Pancreas (tissue), 10 donors: Measurements from ENCODE around the gene ITGA2. TPM values are rescaled to one million over a fixed set of nuclear protein-coding genes. Genes with fewer than 3 reads are reported as not detected.

Experiments used
- ATAC-seq, 4 donors: fragments of 200-7000 bp; cut with Tn5 transposase; one replicate each; pipeline versions ENCODE4 v1.8.0 to v1.9.1; 2020; ENCODE audit warnings: mild to moderate bottlenecking in 4 of 4, moderate library complexity in 4 of 4
- DNase-seq, 6 donors: peaks; one replicate each; pipeline ENCODE4 v3.0.0-alpha.2; 2020
- FAIRE-seq: peaks from 2 replicates; lab custom pipeline; 2012; peaks lifted over from hg19 to GRCh38; lab: Jason Lieb, UNC
- H3K27ac ChIP-seq, 4 donors: fragments of 200-600 bp; sonication (generic); 1 replicate in 3 of 4; 2 replicates in 1 of 4; pipeline versions ENCODE4 v1.5.0 to v1.8.0; 2020
- H3K27me3 ChIP-seq, 4 donors: fragments of 200-600 bp; one replicate each; pipeline ENCODE4 v1.8.0; 2021
- H3K36me3 ChIP-seq, 3 donors: fragments of 200-600 bp; sonication (generic) in 1 of 3; one replicate each; pipeline versions ENCODE4 v1.5.0 to v1.8.0; 2020 to 2021
- H3K4me1 ChIP-seq, 3 donors: fragments of 200-600 bp; one replicate each; pipeline ENCODE4 v1.8.0; 2021
- H3K4me3 ChIP-seq, 4 donors: fragments of 200-600 bp; sonication (generic) in 2 of 4; one replicate each; pipeline versions ENCODE4 v1.5.0 to v1.8.0; 2020 to 2021
- H3K9me3 ChIP-seq, 4 donors: fragments of 200-600 bp; one replicate each; pipeline ENCODE4 v1.8.0; 2021
- CTCF ChIP-seq, 4 donors: fragments of 200-600 bp; sonication (generic) in 3 of 4; IDR thresholded peaks; one replicate each; pipeline versions ENCODE4 v1.5.0 to v1.8.0; 2021; ENCODE audit warnings: antibody characterized with exemption in 4 of 4
- WGBS, 2 donors: extraction: QIAGEN DNeasy Blood & Tissue Kit; methylation state at CpG; one replicate each; pipeline ENCODE4 v1.1.7; 2013; 5-methylcytosine and 5-hydroxymethylcytosine counted together
- intact Hi-C, 3 donors: fragments of 100-400 bp; cut with DNase I; formaldehyde crosslinking; loops; one replicate each; pipeline versions ENCODE4 v1.11.1 to v1.14.2; 2022
- polyA plus RNA-seq, 2 donors: library from polyadenylated mRNA; stranded (reverse); fragments of 200-250 nt; gene quantifications; one replicate each; pipeline ENCODE4 v1.2.3, GENCODE V29; 2013
- total RNA-seq, 6 donors: library from RNA; stranded (reverse); fragmentation: NEBNext Ultra II Directional in 4 of 6; extraction: Animal tissue kit (Norgen Biotek cat#: 25700) in 4 of 6; gene quantifications; one replicate each; pipeline versions ENCODE4 v1.2.1 to v1.2.4, GENCODE V29; 2021 to 2023
- donor health status: healthy with polysubstance abuse.
- donor health status: DM: no; HTN: no; CAD: no; lungs with moderate emphysema.
- donor health status: DM: no; HTN: no; CAD: no.
- donor health status: control.
- donor health status: control.
- donor health status: Bipolar disorder and iron deficiency.
- donor health status: DM: yes; HTN: yes; CAD: no.
- donor health status: DM: no; HTN: no; CAD: no.
- donor health status: DM: no; HTN: no; CAD: no.
- donor health status: DM: yes; HTN: yes; CAD: no.

The ITGA2 gene
- total and polyA plus RNA-seq, 8 donors, result 0.30 to 12.6 (median 1.5) TPM

GRCh38 chr5:53029608-53030007, 40.5 kb downstream of the ITGA2 start:
- DNase-seq, result no peak
- no peak for FAIRE-seq
- WGBS, 2 donors, result 86 to 90% methylated on average over 1 of the region's 1 CpG
- Histone ChIP-seq H3K27me3 (no peaks in the 10 kb centered on the region), H3K4me1 (peaks cover 0 to 16% (median 0%) of the 10 kb centered on the region in 3 donors), H3K36me3 (no peaks in the 10 kb centered on the region), H3K27ac (no peak overlapping the region), H3K4me3 (no peak overlapping the region), H3K9me3 (no peaks in the 10 kb centered on the region)
- no peak for TF ChIP-seq CTCF (IDR thresholded peaks at IDR 0.05)
- no peak for ATAC-seq
- intact Hi-C loops, result no loop called here

GRCh38 chr5:53030893-53031292, 41.7 kb downstream of the ITGA2 start:
- intact Hi-C loops, result no loop called here
- peaks cover 0 to 16% (median 0%) of the 10 kb centered on the region in 3 donors for H3K4me1 ChIP-seq
- no peaks in the 10 kb centered on the region for H3K27me3 ChIP-seq
- DNase-seq, result no peak
- peak; percentile 38 to 69 (median 57) for ATAC-seq
- peak overlapping the region in 2 of 4 donors; percentile 54 to 61 for H3K27ac ChIP-seq
- H3K9me3 ChIP-seq, result no peaks in the 10 kb centered on the region
- FAIRE-seq, result no peak
- no peak for TF ChIP-seq CTCF (IDR thresholded peaks at IDR 0.05)
- no peak overlapping the region for H3K4me3 ChIP-seq
- 16 to 25% methylated on average over 2 of the region's 2 CpGs for WGBS, 2 donors
- no peaks in the 10 kb centered on the region for H3K36me3 ChIP-seq

- ATAC-seq, result peak in 3 of 4 donors; percentile 75 to 86 (median 82)
- intact Hi-C loops, result no loop called here
- H3K4me3 ChIP-seq, result no peak overlapping the region
- peaks cover 0 to 16% (median 0%) of the 10 kb centered on the region in 3 donors for H3K4me1 ChIP-seq
- FAIRE-seq, result no peak
- H3K9me3 ChIP-seq, result no peaks in the 10 kb centered on the region
- no peak for TF ChIP-seq CTCF (IDR thresholded peaks at IDR 0.05)
- no peaks in the 10 kb centered on the region for H3K27me3 ChIP-seq
- DNase-seq, result no peak
- WGBS, 2 donors, result 79 to 81% methylated on average over 4 of the region's 4 CpGs
- peak overlapping the region in 2 of 4 donors; percentile 54 to 61 for H3K27ac ChIP-seq
- no peaks in the 10 kb centered on the region for H3K36me3 ChIP-seq
Measured at GRCh38 chr5:53031695-53032096, 42.5 kb downstream of the ITGA2 start.

GRCh38 chr5:53032188-53032587, 43.0 kb downstream of the ITGA2 start:
- peaks cover 0 to 18% (median 4%) of the 10 kb centered on the region in 3 donors for H3K4me1 ChIP-seq
- FAIRE-seq, result no peak
- 28 to 32% methylated on average over 2 of the region's 2 CpGs for WGBS, 2 donors
- ATAC-seq, result no peak
- no peaks in the 10 kb centered on the region for H3K36me3 ChIP-seq
- H3K27ac ChIP-seq, result peak overlapping the region in 2 of 4 donors; percentile 17 to 33
- intact Hi-C loops, result no loop called here
- H3K4me3 ChIP-seq, result no peak overlapping the region
- no peak for DNase-seq
- H3K9me3 ChIP-seq, result no peaks in the 10 kb centered on the region
- TF ChIP-seq CTCF (IDR thresholded peaks at IDR 0.05), result no peak
- H3K27me3 ChIP-seq, result no peaks in the 10 kb centered on the region

- Histone ChIP-seq H3K27me3 (no peaks in the 10 kb centered on the region), H3K27ac (no peak overlapping the region), H3K4me1 (peaks cover 0 to 21% (median 5%) of the 10 kb centered on the region in 3 donors), H3K36me3 (no peaks in the 10 kb centered on the region), H3K9me3 (no peaks in the 10 kb centered on the region), H3K4me3 (no peak overlapping the region)
- TF ChIP-seq CTCF (IDR thresholded peaks at IDR 0.05), result no peak
- no peak for FAIRE-seq
- no peak for ATAC-seq
- no peak for DNase-seq
- intact Hi-C loops, result no loop called here
Measured at GRCh38 chr5:53034832-53035231, 45.7 kb downstream of the ITGA2 start.
